ENCODE data around the gene PDZD4. TPM values are rescaled to one million over a fixed set of nuclear protein-coding genes. Genes with fewer than 3 reads are reported as not detected.

Gene PDZD4
- total and polyA plus RNA-seq, 9 donors, result 1.6 to 6.3 (median 3.8) TPM

- H3K27ac ChIP-seq (ENCODE audit: low read length), result no peak overlapping the region
- H3K4me1 ChIP-seq (ENCODE audit: control insufficient read depth, insufficient read depth, low read length), result no peaks in the 10 kb centered on the region
- 100% methylated on average over 1 of the region's 6 CpGs for WGBS (ENCODE audit: insufficient coverage)
- no peak overlapping the region for H3K4me3 ChIP-seq (ENCODE audit: low read length)
- no peaks in the 10 kb centered on the region for H3K36me3 ChIP-seq (ENCODE audit: control insufficient read depth, insufficient read depth, low read length)
- DNase-seq, result no peak
- H3K27me3 ChIP-seq (ENCODE audit: control insufficient read depth, insufficient read depth, low read length), result peaks cover 46% of the 10 kb centered on the region
- no peaks in the 10 kb centered on the region for H3K9me3 ChIP-seq (replicated peaks; ENCODE audit: control insufficient read depth, low read depth, low read length)
These were observed 6.6 kb upstream of the PDZD4 start for GRCh38 chrX:153836921-153837320.

- peaks cover 9% of the 10 kb centered on the region for H3K4me1 ChIP-seq (ENCODE audit: control insufficient read depth, insufficient read depth, low read length)
- WGBS (ENCODE audit: insufficient coverage), result 69% methylated on average over 7 of the region's 10 CpGs
- no peak overlapping the region for H3K4me3 ChIP-seq (ENCODE audit: low read length)
- no peak overlapping the region for H3K27ac ChIP-seq (ENCODE audit: low read length)
- no peaks in the 10 kb centered on the region for H3K9me3 ChIP-seq (replicated peaks; ENCODE audit: control insufficient read depth, low read depth, low read length)
- DNase-seq, result no peak
- H3K36me3 ChIP-seq (ENCODE audit: control insufficient read depth, insufficient read depth, low read length), result no peaks in the 10 kb centered on the region
- peaks cover 68% of the 10 kb centered on the region for H3K27me3 ChIP-seq (ENCODE audit: control insufficient read depth, insufficient read depth, low read length)
These were observed 2.4 kb upstream of the PDZD4 start for GRCh38 chrX:153832728-153833127.

- no peaks in the 10 kb centered on the region for H3K36me3 ChIP-seq (ENCODE audit: control insufficient read depth, insufficient read depth, low read length)
- peaks cover 69% of the 10 kb centered on the region for H3K27me3 ChIP-seq (ENCODE audit: control insufficient read depth, insufficient read depth, low read length)
- DNase-seq, result no peak
- WGBS (ENCODE audit: insufficient coverage), result 62% methylated on average over 17 of the region's 23 CpGs
- H3K4me3 ChIP-seq (ENCODE audit: low read length), result no peak overlapping the region
- H3K4me1 ChIP-seq (ENCODE audit: control insufficient read depth, insufficient read depth, low read length), result peaks cover 9% of the 10 kb centered on the region
- H3K27ac ChIP-seq (ENCODE audit: low read length), result no peak overlapping the region
- no peaks in the 10 kb centered on the region for H3K9me3 ChIP-seq (replicated peaks; ENCODE audit: control insufficient read depth, low read depth, low read length)
These were observed 1.2 kb upstream of the PDZD4 start for GRCh38 chrX:153831429-153832150.

GRCh38 chrX:153830640-153831428 lies 490 bp upstream of the PDZD4 start:
- Histone ChIP-seq H3K27ac (ENCODE audit: low read length) (no peak overlapping the region), H3K4me1 (ENCODE audit: control insufficient read depth, insufficient read depth, low read length) (peaks cover 9% of the 10 kb centered on the region), H3K36me3 (ENCODE audit: control insufficient read depth, insufficient read depth, low read length) (no peaks in the 10 kb centered on the region), H3K4me3 (ENCODE audit: low read length) (no peak overlapping the region), H3K27me3 (ENCODE audit: control insufficient read depth, insufficient read depth, low read length) (peaks cover 68% of the 10 kb centered on the region), H3K9me3 (replicated peaks; ENCODE audit: control insufficient read depth, low read depth, low read length) (no peaks in the 10 kb centered on the region)
- no peak for DNase-seq
- WGBS (ENCODE audit: insufficient coverage), result 16% methylated on average over 77 of the region's 102 CpGs

- DNase-seq, result no peak
- WGBS (ENCODE audit: insufficient coverage), result 19% methylated on average over 27 of the region's 27 CpGs
- H3K4me1 ChIP-seq (ENCODE audit: control insufficient read depth, insufficient read depth, low read length), result peaks cover 9% of the 10 kb centered on the region
- no peak overlapping the region for H3K4me3 ChIP-seq (ENCODE audit: low read length)
- H3K27me3 ChIP-seq (ENCODE audit: control insufficient read depth, insufficient read depth, low read length), result peaks cover 67% of the 10 kb centered on the region
- no peaks in the 10 kb centered on the region for H3K36me3 ChIP-seq (ENCODE audit: control insufficient read depth, insufficient read depth, low read length)
- H3K27ac ChIP-seq (ENCODE audit: low read length), result no peak overlapping the region
- H3K9me3 ChIP-seq (replicated peaks; ENCODE audit: control insufficient read depth, low read depth, low read length), result no peaks in the 10 kb centered on the region
These were observed 870 bp downstream of the PDZD4 start for GRCh38 chrX:153829549-153829798.

- Histone ChIP-seq H3K27me3 (ENCODE audit: control insufficient read depth, insufficient read depth, low read length) (peaks cover 63% of the 10 kb centered on the region), H3K4me3 (ENCODE audit: low read length) (no peak overlapping the region), H3K9me3 (replicated peaks; ENCODE audit: control insufficient read depth, low read depth, low read length) (no peaks in the 10 kb centered on the region), H3K27ac (ENCODE audit: low read length) (no peak overlapping the region), H3K36me3 (ENCODE audit: control insufficient read depth, insufficient read depth, low read length) (no peaks in the 10 kb centered on the region), H3K4me1 (ENCODE audit: control insufficient read depth, insufficient read depth, low read length) (peaks cover 9% of the 10 kb centered on the region)
- no peak for DNase-seq
- 20% methylated on average over 36 of the region's 50 CpGs for WGBS (ENCODE audit: insufficient coverage)
These were observed 1.4 kb downstream of the PDZD4 start for GRCh38 chrX:153828723-153829548.

GRCh38 chrX:153828308-153828707 lies 2.0 kb downstream of the PDZD4 start:
- Histone ChIP-seq H3K27ac (ENCODE audit: low read length) (no peak overlapping the region), H3K4me3 (ENCODE audit: low read length) (no peak overlapping the region), H3K36me3 (ENCODE audit: control insufficient read depth, insufficient read depth, low read length) (no peaks in the 10 kb centered on the region), H3K9me3 (replicated peaks; ENCODE audit: control insufficient read depth, low read depth, low read length) (no peaks in the 10 kb centered on the region), H3K4me1 (ENCODE audit: control insufficient read depth, insufficient read depth, low read length) (peaks cover 9% of the 10 kb centered on the region), H3K27me3 (ENCODE audit: control insufficient read depth, insufficient read depth, low read length) (peaks cover 59% of the 10 kb centered on the region)
- DNase-seq, result no peak
- 54% methylated on average over 13 of the region's 17 CpGs for WGBS (ENCODE audit: insufficient coverage)

- H3K4me1 ChIP-seq (ENCODE audit: control insufficient read depth, insufficient read depth, low read length), result peaks cover 9% of the 10 kb centered on the region
- H3K27ac ChIP-seq (ENCODE audit: low read length), result no peak overlapping the region
- no peak overlapping the region for H3K4me3 ChIP-seq (ENCODE audit: low read length)
- H3K36me3 ChIP-seq (ENCODE audit: control insufficient read depth, insufficient read depth, low read length), result no peaks in the 10 kb centered on the region
- peaks cover 55% of the 10 kb centered on the region for H3K27me3 ChIP-seq (ENCODE audit: control insufficient read depth, insufficient read depth, low read length)
- H3K9me3 ChIP-seq (replicated peaks; ENCODE audit: control insufficient read depth, low read depth, low read length), result no peaks in the 10 kb centered on the region
- WGBS (ENCODE audit: insufficient coverage), result 76% methylated on average over 6 of the region's 9 CpGs
- no peak for DNase-seq
These were observed 2.4 kb downstream of the PDZD4 start for GRCh38 chrX:153827903-153828302.

- no peak overlapping the region for H3K4me3 ChIP-seq (ENCODE audit: low read length)
- no peak for DNase-seq
- peaks cover 47% of the 10 kb centered on the region for H3K27me3 ChIP-seq (ENCODE audit: control insufficient read depth, insufficient read depth, low read length)
- no peaks in the 10 kb centered on the region for H3K36me3 ChIP-seq (ENCODE audit: control insufficient read depth, insufficient read depth, low read length)
- no CpG with 5 or more reads among the region's 3 CpGs for WGBS (ENCODE audit: insufficient coverage)
- no peak overlapping the region for H3K27ac ChIP-seq (ENCODE audit: low read length)
- no peaks in the 10 kb centered on the region for H3K9me3 ChIP-seq (replicated peaks; ENCODE audit: control insufficient read depth, low read depth, low read length)
- peaks cover 9% of the 10 kb centered on the region for H3K4me1 ChIP-seq (ENCODE audit: control insufficient read depth, insufficient read depth, low read length)
These were observed 3.3 kb downstream of the PDZD4 start for GRCh38 chrX:153827016-153827415.

GRCh38 chrX:153825042-153825441 lies 5.3 kb downstream of the PDZD4 start:
- Histone ChIP-seq H3K27me3 (ENCODE audit: control insufficient read depth, insufficient read depth, low read length) (peaks cover 42% of the 10 kb centered on the region), H3K9me3 (replicated peaks; ENCODE audit: control insufficient read depth, low read depth, low read length) (no peaks in the 10 kb centered on the region), H3K4me1 (ENCODE audit: control insufficient read depth, insufficient read depth, low read length) (peaks cover 9% of the 10 kb centered on the region), H3K36me3 (ENCODE audit: control insufficient read depth, insufficient read depth, low read length) (no peaks in the 10 kb centered on the region), H3K4me3 (ENCODE audit: low read length) (no peak overlapping the region), H3K27ac (ENCODE audit: low read length) (no peak overlapping the region)
- no peak for DNase-seq
- WGBS (ENCODE audit: insufficient coverage), result 80% methylated on average over 8 of the region's 8 CpGs

Measured in muscle of leg (tissue), 11 donors.